OCI-LY3 (cell line): Measurements from ENCODE around the gene CCDC38.

Source experiments
- CTCF ChIP-seq: fragments of 200-600, 300-600 bp; sonication (generic); IDR thresholded peaks from 2 replicates; pipeline ENCODE4 v1.5.1; 2014; ENCODE audit warnings: antibody characterized with exemption, low read length, low read depth
- EZH2phosphoT487 ChIP-seq: fragments of 200-600 bp; shearing (Covaris generic); IDR thresholded peaks from 2 replicates; pipeline ENCODE4 v1.6.1; 2018; ENCODE audit warnings: antibody characterized with exemption, mixed run types, low read depth

- TF ChIP-seq CTCF = no peak
- TF ChIP-seq EZH2phosphoT487 = no peak
Measured at GRCh38 chr12:95966287-95966870, 24.0 kb upstream of the CCDC38 start.
